ENCODE results near the gene ZNF385B.

Gene ZNF385B

GRCh38 chr2:179429597-179429996, 431.8 kb downstream of the ZNF385B start:
- DNase-seq: no peak

GRCh38 chr2:179429060-179429471, 432.3 kb downstream of the ZNF385B start:
- no peak for DNase-seq

- DNase-seq: peak in 1 of 2 experiments; percentile 42
These were observed 432.8 kb downstream of the ZNF385B start for GRCh38 chr2:179428649-179429048.

- DNase-seq: no peak
These were observed 434.3 kb downstream of the ZNF385B start for GRCh38 chr2:179427065-179427464.

GRCh38 chr2:179424571-179424970, 436.8 kb downstream of the ZNF385B start:
- DNase-seq: no peak

- peak; percentile 43 to 65 for DNase-seq
These were observed 439.3 kb downstream of the ZNF385B start for GRCh38 chr2:179422037-179422643.

GRCh38 chr2:179417436-179417949, 443.9 kb downstream of the ZNF385B start:
- DNase-seq: no peak

GRCh38 chr2:179412112-179412511, 449.3 kb downstream of the ZNF385B start:
- DNase-seq: no peak

- DNase-seq: peak; percentile 16 to 66
These were observed 450.7 kb downstream of the ZNF385B start for GRCh38 chr2:179410552-179411356.

- DNase-seq: no peak
These were observed 457.8 kb downstream of the ZNF385B start for GRCh38 chr2:179403624-179404023.

GRCh38 chr2:179393481-179393880, 467.9 kb downstream of the ZNF385B start:
- no peak for DNase-seq

All from NCI-H524 (cell line).